ENCODE data around the gene SOX6. TPM values are rescaled to one million over a fixed set of nuclear protein-coding genes. Genes with fewer than 3 reads are reported as not detected.

The SOX6 gene
- total RNA-seq, 1 experiment from 2014 or later = not detected

DNA sequence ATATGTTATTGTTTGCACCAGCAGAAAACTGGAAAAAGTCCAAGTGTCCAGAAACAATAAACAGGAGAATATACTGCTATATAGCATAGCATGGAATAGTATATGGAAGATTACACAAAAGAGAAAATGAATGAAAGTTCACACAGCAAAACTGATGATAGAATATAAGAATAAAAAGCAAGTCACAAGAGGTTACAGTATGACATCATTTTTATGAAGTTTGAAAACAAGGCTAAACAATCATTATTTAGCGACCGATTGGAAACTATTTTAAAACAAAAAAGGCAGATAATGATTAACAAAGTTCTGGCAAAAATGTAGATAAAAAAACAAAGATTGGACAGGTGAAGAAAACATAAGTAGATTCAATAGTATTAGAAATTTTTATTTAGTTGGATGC, 47.1 kb downstream of the SOX6 start:
- no peak overlapping the region for H4K91ac ChIP-seq (ENCODE audit: insufficient read length, low read depth, low read length)
- H3K23me2 ChIP-seq (ENCODE audit: insufficient read length, low read depth, low read length, poor library complexity, severe bottlenecking) = no peaks in the 10 kb centered on the region
- no peak overlapping the region for H3K56ac ChIP-seq (ENCODE audit: insufficient read length, low read depth, low read length)
- no peak overlapping the region for H3K4me3 Mint-ChIP-seq
- H3K27ac ChIP-seq (ENCODE audit: insufficient read length, low read depth, low read length) = no peak overlapping the region
- H3K9me3 Mint-ChIP-seq = no peaks in the 10 kb centered on the region
- H4K5ac ChIP-seq (ENCODE audit: insufficient read length, low read depth, low read length) = no peak overlapping the region
- no peak overlapping the region for H3K14ac ChIP-seq (ENCODE audit: insufficient read depth, low read length)
- no peak overlapping the region for H2AK5ac ChIP-seq (ENCODE audit: insufficient read length, low read length)
- H3K9me3 ChIP-seq (ENCODE audit: control insufficient read depth, low read depth, low read length) = no peaks in the 10 kb centered on the region
- H3K4me1 ChIP-seq (ENCODE audit: insufficient read depth, low read length) = no peaks in the 10 kb centered on the region
- no peak overlapping the region for H3K9ac ChIP-seq (ENCODE audit: extremely low read depth, insufficient read length, low read length)
- no peak overlapping the region for H2AFZ ChIP-seq (ENCODE audit: low read length)
- DNase-seq = no peak
- no peak overlapping the region for H3T11ph ChIP-seq (ENCODE audit: low read length)
- H2BK20ac ChIP-seq (ENCODE audit: low read depth, low read length, poor library complexity, severe bottlenecking) = no peak overlapping the region
- no peaks in the 10 kb centered on the region for H3K79me1 ChIP-seq (ENCODE audit: insufficient read depth, low read depth, low read length, poor library complexity, severe bottlenecking)
- no peak overlapping the region for H4K8ac ChIP-seq (replicated peaks; ENCODE audit: insufficient read length, low read depth, low read length)
- H3K36me3 Mint-ChIP-seq (ENCODE audit: insufficient read depth in 1 of 3, low read depth in 3 of 3) = no peaks in the 10 kb centered on the region
- H3K27me3 Mint-ChIP-seq (ENCODE audit: low read depth) = peaks cover 23% of the 10 kb centered on the region
- H3K4me2 ChIP-seq (ENCODE audit: insufficient read depth, insufficient read length, low read length) = no peak overlapping the region
- H3K4ac ChIP-seq (ENCODE audit: low read depth, low read length) = no peak overlapping the region
- no peak overlapping the region for H2BK15ac ChIP-seq (ENCODE audit: low read depth, low read length)
- H2BK12ac ChIP-seq (ENCODE audit: insufficient read length, low read depth, low read length) = no peak overlapping the region
- H3K27ac Mint-ChIP-seq = no peak overlapping the region
- H3K18ac ChIP-seq (ENCODE audit: insufficient read length, low read depth, low read length) = no peak overlapping the region
- WGBS (ENCODE audit: extremely low coverage, insufficient read length, low lambda C conversion rate) = no CpG with 5 or more reads among the region's 2 CpGs
- H2BK120ac ChIP-seq (ENCODE audit: low read depth, low read length, poor library complexity, severe bottlenecking) = no peak overlapping the region
- TF ChIP-seq, protein P1, sequence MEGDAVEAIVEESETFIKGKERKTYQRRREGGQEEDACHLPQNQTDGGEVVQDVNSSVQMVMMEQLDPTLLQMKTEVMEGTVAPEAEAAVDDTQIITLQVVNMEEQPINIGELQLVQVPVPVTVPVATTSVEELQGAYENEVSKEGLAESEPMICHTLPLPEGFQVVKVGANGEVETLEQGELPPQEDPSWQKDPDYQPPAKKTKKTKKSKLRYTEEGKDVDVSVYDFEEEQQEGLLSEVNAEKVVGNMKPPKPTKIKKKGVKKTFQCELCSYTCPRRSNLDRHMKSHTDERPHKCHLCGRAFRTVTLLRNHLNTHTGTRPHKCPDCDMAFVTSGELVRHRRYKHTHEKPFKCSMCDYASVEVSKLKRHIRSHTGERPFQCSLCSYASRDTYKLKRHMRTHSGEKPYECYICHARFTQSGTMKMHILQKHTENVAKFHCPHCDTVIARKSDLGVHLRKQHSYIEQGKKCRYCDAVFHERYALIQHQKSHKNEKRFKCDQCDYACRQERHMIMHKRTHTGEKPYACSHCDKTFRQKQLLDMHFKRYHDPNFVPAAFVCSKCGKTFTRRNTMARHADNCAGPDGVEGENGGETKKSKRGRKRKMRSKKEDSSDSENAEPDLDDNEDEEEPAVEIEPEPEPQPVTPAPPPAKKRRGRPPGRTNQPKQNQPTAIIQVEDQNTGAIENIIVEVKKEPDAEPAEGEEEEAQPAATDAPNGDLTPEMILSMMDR (conservative IDR thresholded peaks at IDR 0.05) = no peak
- H2BK5ac ChIP-seq (ENCODE audit: insufficient read length, low read length) = no peak overlapping the region
- H3K23ac ChIP-seq (ENCODE audit: insufficient read length, low read depth, low read length) = no peak overlapping the region
- no peaks in the 10 kb centered on the region for H4K20me1 ChIP-seq (ENCODE audit: control insufficient read depth, insufficient read depth, insufficient read length)
- no peaks in the 10 kb centered on the region for H3K79me2 ChIP-seq (ENCODE audit: insufficient read depth, low read length)
- no peaks in the 10 kb centered on the region for H3K4me1 Mint-ChIP-seq
- H3K27me3 ChIP-seq (ENCODE audit: insufficient read depth, low read length) = no peaks in the 10 kb centered on the region
